ES-I3 (cell line): ENCODE measurements around the gene UNC13B.
A peak's percentile ranks its signal among the peaks of the same experiment; 100 is the strongest.
"Not testable (repeated sequence)": the region's sequence is repeated elsewhere in the genome, so short reads cannot be mapped to it uniquely, and the experiment has no call there.

ENCODE experiments used
- H3K36me3 ChIP-seq: 2 replicates; pipeline ENCODE4 v1.6.1; 2013; ENCODE audit warnings: mild to moderate bottlenecking, low read length, control low read depth, moderate library complexity; ENCODE audit not compliant: insufficient read depth
- H3K4me1 ChIP-seq: 2 replicates; pipeline ENCODE4 v1.6.1; 2013; ENCODE audit warnings: mild to moderate bottlenecking, control low read depth, low read length; ENCODE audit not compliant: insufficient read depth
- H3K9ac ChIP-seq: 2 replicates; pipeline ENCODE4 v1.6.1; 2013; ENCODE audit warnings: low read depth, mild to moderate bottlenecking, low read length, moderate library complexity
- H3K9me3 ChIP-seq: 2 replicates; pipeline ENCODE4 v1.6.1; 2013; ENCODE audit warnings: mild to moderate bottlenecking, low read length, moderate library complexity; ENCODE audit not compliant: control insufficient read depth, insufficient read depth

Gene UNC13B

DNA sequence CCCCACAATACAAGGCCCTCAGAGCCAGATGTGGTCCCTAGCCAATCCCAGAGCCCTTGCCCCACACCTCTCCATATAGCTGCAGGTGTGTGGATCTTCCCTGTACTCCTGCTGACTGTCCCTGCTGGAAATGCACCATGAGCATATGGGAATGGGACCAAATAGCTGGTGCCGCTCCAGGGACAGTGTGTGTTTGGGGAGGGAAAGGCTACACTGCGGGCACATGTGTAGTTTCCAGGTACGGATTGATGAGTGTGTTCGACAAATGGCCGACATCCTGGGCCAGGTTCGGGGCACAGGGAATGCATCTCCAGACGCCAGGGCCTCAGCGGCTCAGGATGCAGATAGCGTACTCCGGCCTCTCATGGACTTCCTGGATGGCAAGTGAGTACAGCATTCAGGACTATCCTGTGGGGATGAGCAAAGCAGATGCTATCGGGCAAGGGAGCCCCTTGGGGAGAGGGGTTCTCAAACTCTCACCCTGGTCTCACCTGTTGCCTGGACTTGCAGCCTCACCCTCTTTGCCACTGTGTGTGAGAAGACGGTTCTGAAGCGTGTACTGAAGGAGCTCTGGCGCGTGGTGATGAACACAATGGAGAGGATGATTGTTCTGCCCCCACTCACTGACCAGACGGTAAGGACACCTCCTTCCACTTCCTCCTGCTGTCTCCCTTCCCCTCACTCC, 237.0 kb downstream of the UNC13B start:
- Histone ChIP-seq H3K36me3 (no peaks in the 10 kb centered on the region), H3K9me3 (no peaks in the 10 kb centered on the region), H3K9ac (no peak overlapping the region), H3K4me1 (no peaks in the 10 kb centered on the region)

DNA sequence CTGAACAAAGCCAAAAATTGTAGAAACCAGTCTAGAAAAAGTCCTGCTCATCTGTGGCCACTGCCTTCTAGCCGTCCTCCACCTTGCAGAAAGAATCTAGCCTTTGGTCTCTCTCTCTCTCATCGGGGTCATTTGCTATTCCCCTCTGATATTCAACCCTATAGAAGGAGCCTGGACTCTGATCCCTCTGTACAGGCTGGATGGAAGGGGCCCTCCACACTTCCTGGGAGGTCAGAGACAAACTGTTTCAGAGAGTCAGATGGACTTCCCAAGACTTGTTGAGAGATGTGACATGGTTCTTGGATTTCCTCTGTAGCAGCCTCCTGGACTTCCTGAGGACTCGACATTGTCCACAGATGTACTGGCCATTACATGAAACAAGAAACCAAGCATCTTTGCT, 243.1 kb downstream of the UNC13B start:
- Histone ChIP-seq H3K9ac (no peak overlapping the region), H3K9me3 (no peaks in the 10 kb centered on the region), H3K36me3 (no peaks in the 10 kb centered on the region), H3K4me1 (no peaks in the 10 kb centered on the region)

DNA sequence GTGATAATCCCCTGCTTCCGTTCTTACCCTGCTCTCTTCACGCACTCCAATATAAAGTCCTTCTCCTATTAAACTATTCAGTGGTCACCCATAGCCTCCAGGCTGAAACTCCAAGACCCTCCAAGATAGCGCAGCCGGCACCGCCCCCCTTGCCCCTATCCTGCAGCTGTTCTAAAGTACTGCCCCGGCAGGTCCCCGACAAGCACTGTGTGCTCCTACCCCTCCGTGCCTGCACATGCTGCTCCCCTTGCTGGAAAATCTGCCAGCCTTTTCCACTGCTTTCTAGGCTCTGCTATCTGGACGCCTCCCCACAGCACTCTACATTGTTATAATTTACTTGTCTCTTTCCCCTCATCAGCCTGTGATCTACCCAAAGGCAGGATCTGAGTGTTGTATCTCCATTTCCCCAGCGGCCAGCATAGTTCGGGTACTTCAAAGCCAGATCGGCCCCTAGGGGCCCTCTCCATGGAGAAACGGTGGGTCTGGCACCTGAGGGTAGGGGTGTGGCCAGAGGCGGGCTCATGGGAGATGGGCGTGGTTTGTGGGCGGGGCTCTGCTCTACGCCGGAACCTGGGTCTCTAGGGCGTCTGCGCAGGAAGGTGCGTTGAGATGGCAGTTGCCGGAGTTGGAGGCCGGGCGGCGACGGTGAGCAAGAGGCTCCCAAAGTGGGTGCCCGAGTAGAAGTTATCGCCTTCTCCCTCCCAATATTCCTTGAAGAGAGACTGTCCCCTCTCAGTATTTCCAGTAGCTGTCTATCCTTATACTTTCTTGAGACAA, 244.6 kb downstream of the UNC13B start:
- H3K9ac ChIP-seq = peak overlapping the region; percentile 54
- no peaks in the 10 kb centered on the region for H3K4me1 ChIP-seq
- H3K36me3 ChIP-seq = no peaks in the 10 kb centered on the region
- no peaks in the 10 kb centered on the region for H3K9me3 ChIP-seq

DNA sequence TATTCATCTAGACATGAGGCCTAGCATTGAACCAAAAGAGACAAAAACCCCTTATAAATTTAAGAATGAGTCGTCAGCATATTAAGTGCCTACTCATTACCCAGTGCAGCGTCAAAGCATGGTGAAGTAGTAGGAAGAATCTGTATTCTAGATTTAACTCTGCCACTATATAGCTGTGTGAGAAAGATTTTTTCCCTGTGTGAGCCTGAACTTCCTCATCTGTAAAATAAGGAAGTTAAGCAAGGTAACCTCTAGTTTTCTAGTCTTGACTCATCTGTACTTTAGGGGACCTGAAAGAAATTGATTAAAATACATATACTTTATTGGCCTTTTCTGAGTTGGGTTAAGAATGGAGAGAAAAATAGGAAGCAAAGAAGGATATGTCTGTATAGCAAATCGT, 246.0 kb downstream of the UNC13B start:
- Histone ChIP-seq H3K9ac (no peak overlapping the region), H3K36me3 (no peaks in the 10 kb centered on the region), H3K4me1 (no peaks in the 10 kb centered on the region), H3K9me3 (no peaks in the 10 kb centered on the region)

DNA sequence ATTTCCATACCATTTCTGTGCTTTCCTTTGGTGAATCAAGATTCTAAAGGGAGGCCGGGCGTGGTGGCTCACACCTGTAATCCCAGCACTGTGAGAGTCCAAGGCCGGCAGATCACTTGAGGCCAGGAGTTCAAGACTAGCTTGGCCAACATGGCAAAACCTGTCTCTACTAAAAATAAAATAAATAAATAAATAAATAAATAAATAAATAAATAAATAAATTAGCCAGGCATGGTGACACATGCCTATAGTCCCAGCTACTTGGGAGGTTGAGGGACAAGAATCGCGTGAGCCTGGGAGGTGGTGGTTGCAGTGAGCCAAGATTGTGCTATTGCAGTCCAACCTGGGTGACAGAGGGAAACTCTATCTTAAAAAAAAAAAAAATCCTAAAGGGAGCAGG, 247.6 kb downstream of the UNC13B start:
- not testable (repeated sequence) for H3K36me3 ChIP-seq, H3K9me3 ChIP-seq, H3K4me1 ChIP-seq, H3K9ac ChIP-seq

DNA sequence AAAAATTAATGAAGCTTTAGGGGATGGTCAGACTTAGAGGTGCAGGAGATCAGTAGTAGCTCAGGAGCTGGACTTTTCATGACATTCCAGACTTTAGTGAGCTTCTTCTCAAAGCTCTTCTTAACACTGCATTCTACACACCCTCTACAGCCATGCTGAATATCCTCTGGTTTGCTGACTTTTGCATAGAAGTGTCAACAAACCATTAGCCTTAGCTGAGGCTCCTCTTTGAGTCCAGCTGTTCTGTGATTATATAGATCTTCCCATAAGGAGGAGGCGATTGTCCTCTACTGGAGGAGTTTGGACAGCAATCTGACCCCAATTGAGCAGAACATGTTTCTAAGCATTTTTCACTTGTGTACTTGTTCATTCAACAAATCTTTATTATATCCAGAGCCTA, 253.1 kb downstream of the UNC13B start:
- Histone ChIP-seq H3K36me3 (no peaks in the 10 kb centered on the region), H3K9me3 (no peaks in the 10 kb centered on the region; the same call in 1 of the 2 replicates), H3K4me1 (no peaks in the 10 kb centered on the region), H3K9ac (no peak overlapping the region)

DNA sequence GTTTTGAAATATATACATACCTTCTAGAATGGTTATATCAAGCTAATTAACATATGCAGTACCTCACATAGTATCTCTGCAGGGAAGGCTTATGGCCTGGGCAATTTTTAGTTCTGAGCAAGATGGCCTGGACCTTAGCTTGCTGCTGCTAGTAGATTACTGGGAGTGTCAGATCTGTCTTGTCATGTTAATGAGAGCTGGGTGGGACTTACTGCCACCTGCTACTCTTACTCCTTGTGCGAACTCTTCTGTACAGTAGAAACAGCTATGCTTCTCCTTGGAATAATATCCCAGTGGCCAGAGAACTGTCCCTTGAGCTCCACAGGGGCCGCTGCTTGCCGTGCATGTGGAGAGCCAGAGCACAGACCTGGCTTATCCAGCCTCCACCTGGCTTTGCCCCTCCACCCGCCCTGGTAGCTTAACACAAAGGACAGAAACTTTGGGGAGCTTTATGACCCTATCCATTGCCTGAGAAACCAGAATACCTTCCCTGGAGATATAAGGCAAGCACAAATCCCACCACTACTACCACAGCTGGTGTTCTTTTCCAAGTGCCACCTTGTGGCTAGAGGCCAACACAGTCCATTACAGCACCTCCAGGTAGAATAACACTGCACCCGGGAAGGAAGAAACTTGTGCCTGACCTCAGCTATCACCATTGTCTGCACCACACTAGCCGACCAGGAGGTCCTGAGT, 253.7 kb downstream of the UNC13B start:
- no peaks in the 10 kb centered on the region; the same call in 1 of the 2 replicates for H3K9me3 ChIP-seq
- H3K36me3 ChIP-seq = no peaks in the 10 kb centered on the region
- no peaks in the 10 kb centered on the region for H3K4me1 ChIP-seq
- no peak overlapping the region for H3K9ac ChIP-seq

DNA sequence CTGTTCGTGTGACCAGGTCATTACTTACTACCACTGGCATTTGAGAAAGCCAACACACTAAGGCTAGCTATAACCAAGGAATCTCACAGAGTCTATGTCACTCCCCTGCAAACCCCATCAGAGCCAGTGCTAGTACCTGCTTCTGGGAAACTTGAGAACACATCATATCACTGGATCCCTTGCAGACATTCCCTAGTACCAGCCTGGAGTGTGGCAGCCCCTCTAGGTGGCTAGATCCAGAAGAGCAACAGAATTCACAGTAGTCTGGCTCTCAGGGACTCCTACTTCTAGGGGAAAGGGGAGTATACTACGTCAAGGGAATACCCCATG, 254.3 kb downstream of the UNC13B start:
- Histone ChIP-seq H3K4me1 (no peaks in the 10 kb centered on the region), H3K36me3 (no peaks in the 10 kb centered on the region), H3K9me3 (no peaks in the 10 kb centered on the region; the same call in 1 of the 2 replicates), H3K9ac (no peak overlapping the region)

DNA sequence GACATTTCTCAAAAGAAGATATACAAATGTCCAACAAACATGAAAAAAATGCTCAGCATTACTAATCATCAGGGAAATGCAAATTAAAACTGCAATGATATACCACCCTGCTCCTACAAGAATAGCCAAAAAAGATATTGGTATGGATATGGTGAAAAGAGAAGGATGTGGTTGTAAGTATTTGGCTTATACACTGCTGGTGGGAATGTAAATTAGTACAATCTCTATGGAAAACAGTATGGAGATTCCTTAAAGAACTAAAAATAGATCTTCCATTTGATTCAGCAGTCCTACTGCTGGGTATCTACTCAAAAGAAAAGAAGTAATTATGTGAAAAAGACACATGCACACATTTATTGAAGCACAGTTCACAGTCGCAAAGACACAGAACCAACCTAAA, 260.5 kb downstream of the UNC13B start:
- Histone ChIP-seq H3K36me3 (no peaks in the 10 kb centered on the region), H3K4me1 (no peaks in the 10 kb centered on the region), H3K9ac (no peak overlapping the region), H3K9me3 (no peaks in the 10 kb centered on the region; the same call in 1 of the 2 replicates)

DNA sequence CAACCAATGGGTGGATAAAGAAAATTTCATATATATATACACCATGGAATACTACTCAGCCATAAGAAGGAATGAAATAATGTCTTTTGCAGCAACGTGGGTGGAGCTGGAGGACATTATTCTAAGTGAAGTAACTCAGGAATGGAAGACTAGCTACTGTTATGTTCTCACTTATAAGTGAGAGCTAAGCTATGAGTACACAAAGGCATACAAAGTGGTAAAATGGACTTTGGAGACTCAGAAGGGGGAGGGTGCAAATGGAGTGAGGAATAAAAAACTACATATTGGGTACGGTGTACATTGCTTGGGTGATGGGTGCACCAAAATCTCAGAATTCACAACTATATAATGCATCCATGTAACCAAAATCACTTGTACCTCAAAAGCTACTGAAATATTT, 260.9 kb downstream of the UNC13B start:
- no peaks in the 10 kb centered on the region for H3K36me3 ChIP-seq
- H3K4me1 ChIP-seq = no peaks in the 10 kb centered on the region
- no peak overlapping the region for H3K9ac ChIP-seq
- H3K9me3 ChIP-seq = no peaks in the 10 kb centered on the region; the same call in 1 of the 2 replicates

DNA sequence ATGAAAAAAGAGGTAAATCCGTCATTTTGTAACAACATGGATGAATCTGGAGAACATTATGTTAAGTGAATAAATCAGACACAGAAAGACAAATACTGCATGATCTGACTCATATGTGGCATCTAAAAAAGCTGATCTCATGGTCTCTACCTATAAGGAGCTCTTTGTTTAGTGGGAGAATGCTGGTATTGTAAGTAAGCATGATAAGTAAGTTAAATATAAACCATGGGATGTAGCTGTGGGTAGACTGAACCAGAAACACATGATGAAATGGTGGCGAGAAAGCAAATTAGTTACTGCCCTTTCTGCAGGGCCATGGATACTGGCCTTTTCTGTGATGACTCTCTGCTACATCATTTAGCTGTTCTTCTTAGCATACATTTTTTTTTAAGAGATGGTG, 261.7 kb downstream of the UNC13B start:
- Histone ChIP-seq H3K9ac (no peak overlapping the region), H3K36me3 (no peaks in the 10 kb centered on the region), H3K4me1 (no peaks in the 10 kb centered on the region), H3K9me3 (no peaks in the 10 kb centered on the region)

DNA sequence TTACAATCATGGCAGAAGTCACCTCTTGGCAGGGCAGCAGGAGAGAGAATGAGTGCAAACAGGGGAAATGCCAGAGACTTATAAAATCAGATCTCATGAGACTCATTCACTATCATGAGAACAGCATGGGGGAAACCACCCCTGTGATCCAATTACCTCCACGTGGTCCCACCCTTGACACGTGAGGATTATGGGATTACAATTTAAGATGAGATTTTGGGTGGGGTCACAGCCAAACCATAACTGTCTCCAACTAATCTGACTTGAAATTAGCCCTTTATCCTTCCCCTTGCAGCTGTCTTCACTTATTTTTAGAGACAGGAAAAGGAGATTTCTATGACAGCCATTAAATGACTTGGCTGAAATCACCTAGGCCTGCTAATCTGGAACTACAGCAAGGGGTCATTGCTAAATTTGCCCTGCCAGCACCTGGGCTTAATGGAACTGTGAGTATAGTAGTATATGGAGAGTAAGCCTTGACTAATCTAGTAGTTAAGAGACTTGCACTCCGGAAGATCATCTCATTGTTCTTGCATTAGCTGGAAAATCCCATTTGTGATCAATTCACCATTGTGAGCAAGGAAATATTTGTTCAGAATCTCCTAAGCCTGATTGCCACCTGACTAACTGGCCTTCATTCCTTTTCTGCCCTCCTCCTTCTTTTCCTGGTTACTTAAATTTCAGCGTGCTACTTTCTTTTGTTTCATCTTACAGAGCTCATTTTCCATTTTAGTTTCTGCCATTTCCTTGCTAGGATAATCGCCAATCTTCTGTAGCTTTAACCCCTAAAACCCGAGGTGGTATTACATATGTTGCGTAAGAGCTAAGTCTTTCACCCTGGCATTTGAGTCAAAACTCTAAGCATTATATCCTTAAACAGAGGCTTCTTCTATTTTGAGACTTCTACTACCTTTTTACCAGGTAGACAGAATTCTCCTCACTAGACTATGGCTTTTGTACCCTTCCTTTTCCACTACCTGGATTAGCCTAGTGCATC, 262.8 kb downstream of the UNC13B start:
- Histone ChIP-seq H3K4me1 (no peaks in the 10 kb centered on the region), H3K9me3 (no peaks in the 10 kb centered on the region), H3K9ac (no peak overlapping the region), H3K36me3 (no peaks in the 10 kb centered on the region)

DNA sequence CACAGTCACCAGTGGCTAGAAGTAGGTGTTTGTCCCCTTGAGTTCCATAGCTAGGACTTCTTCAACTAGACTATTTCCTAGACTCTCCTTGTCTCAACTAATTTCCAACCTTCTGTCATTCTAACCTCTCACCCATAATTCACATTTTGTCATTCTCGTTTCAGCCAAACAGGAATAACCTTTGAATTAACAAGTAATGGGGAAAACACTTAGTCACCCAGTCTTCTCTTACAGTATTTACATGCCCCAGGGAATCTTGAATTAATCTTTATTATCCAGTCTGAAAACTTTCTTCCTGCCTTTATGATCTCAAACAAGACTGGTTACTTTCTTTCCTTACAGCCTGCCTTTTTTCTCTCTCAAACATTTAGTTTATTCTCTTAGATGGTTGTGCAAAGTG, 264.8 kb downstream of the UNC13B start:
- Histone ChIP-seq H3K4me1 (no peaks in the 10 kb centered on the region), H3K9ac (no peak overlapping the region), H3K9me3 (no peaks in the 10 kb centered on the region), H3K36me3 (no peaks in the 10 kb centered on the region)

DNA sequence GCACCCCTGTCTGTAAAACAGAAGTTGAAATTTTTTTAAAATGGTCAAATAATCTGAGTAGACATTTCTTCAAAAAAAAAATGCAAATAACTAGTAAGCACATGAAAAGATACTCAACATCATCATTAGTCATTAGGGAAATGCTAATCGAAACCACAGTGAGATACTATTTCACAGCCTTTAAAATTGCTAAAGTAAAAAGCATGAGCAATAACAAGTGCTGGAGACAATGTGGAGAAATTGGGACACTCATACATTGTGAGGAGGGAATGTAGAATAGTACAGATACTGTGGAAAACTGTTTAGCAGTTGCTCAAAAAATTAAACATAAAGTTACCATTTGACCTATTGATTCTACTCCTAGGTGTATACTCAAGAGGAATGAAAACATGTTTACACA, 269.7 kb downstream of the UNC13B start:
- Histone ChIP-seq H3K9ac (no peak overlapping the region), H3K4me1 (no peaks in the 10 kb centered on the region)

More for the DNA sequence above, 269.7 kb downstream of the UNC13B start:
- no peaks in the 10 kb centered on the region for H3K9me3 ChIP-seq
- H3K36me3 ChIP-seq = no peaks in the 10 kb centered on the region
